ENCODE data around the gene EVC.
"Not testable (repeated sequence)": the region's sequence is repeated elsewhere in the genome, so short reads cannot be mapped to it uniquely, and the experiment has no call there.

The EVC gene

GRCh38 chr4:5708449-5709206 is 2.4 kb upstream of the EVC start, which contains the start of gene EVC2:
Gene EVC2, minus strand, starts transcription at chr4:5708559. Its CDS starts 46 bp downstream, at chr4:5708513.
- DNase-seq (ENCODE audit: low read depth): no peak

GRCh38 chr4:5709207-5709575 is 1.8 kb upstream of the EVC start:
- no peak for DNase-seq (ENCODE audit: low read depth)

GRCh38 chr4:5710065-5710960 is 688 bp upstream of the EVC start:
- DNase-seq (ENCODE audit: low read depth): no peak

- DNase-seq (ENCODE audit: low read depth): no peak
These were observed 631 bp downstream of the EVC start for GRCh38 chr4:5711479-5712184.

GRCh38 chr4:5712517-5712916 is 1.5 kb downstream of the EVC start:
- no peak for DNase-seq (ENCODE audit: low read depth)

- no peak for DNase-seq (ENCODE audit: low read depth)
These were observed 1.9 kb downstream of the EVC start for GRCh38 chr4:5712931-5713330.

- DNase-seq (ENCODE audit: low read depth): no peak
These were observed 2.9 kb downstream of the EVC start for GRCh38 chr4:5713861-5714260.

- DNase-seq (ENCODE audit: low read depth): no peak
These were observed 4.4 kb downstream of the EVC start for GRCh38 chr4:5715357-5715756.

GRCh38 chr4:5716391-5716790 is 5.4 kb downstream of the EVC start:
- DNase-seq (ENCODE audit: low read depth): no peak

- DNase-seq (ENCODE audit: low read depth): no peak
These were observed 6.6 kb downstream of the EVC start for GRCh38 chr4:5717449-5718158.

- DNase-seq (ENCODE audit: low read depth): no peak
These were observed 7.4 kb downstream of the EVC start for GRCh38 chr4:5718411-5718810.

- no peak for DNase-seq (ENCODE audit: low read depth)
These were observed 8.5 kb downstream of the EVC start for GRCh38 chr4:5719350-5720055.

GRCh38 chr4:5720157-5720850 is 9.3 kb downstream of the EVC start:
- no peak for DNase-seq (ENCODE audit: low read depth)

GRCh38 chr4:5720980-5721379 is 10.0 kb downstream of the EVC start:
- no peak for DNase-seq (ENCODE audit: low read depth)

- DNase-seq (ENCODE audit: low read depth): no peak
These were observed 10.9 kb downstream of the EVC start for GRCh38 chr4:5721923-5722322.

- DNase-seq (ENCODE audit: low read depth): no peak
These were observed 11.3 kb downstream of the EVC start for GRCh38 chr4:5722328-5722727.

GRCh38 chr4:5724377-5724776 is 13.4 kb downstream of the EVC start:
- no peak for DNase-seq (ENCODE audit: low read depth)

- not testable (repeated sequence) for DNase-seq (ENCODE audit: low read depth)
These were observed 17.4 kb downstream of the EVC start for GRCh38 chr4:5728412-5728811.

- DNase-seq (ENCODE audit: low read depth): no peak
These were observed 19.4 kb downstream of the EVC start for GRCh38 chr4:5730436-5730835.

All from stimulated activated CD8-positive, alpha-beta memory T cell treated with anti-CD3 and anti-CD28 coated beads, Interleukin-4, amount 100 ng/mL, for 24 hours (primary cell).